ENCODE data around the gene N4BP2L2. TPM values are rescaled to one million over a fixed set of nuclear protein-coding genes. Genes with fewer than 3 reads are reported as not detected.
A peak's percentile ranks its signal among the peaks of the same experiment; 100 is the strongest.

The N4BP2L2 gene
- total and polyA plus RNA-seq, 9 of the 15 experiments (the other 6 are each of a cell fraction or from before 2014, with no cell fraction given), result 33.9 to 76.4 (median 48.7) TPM

DNA sequence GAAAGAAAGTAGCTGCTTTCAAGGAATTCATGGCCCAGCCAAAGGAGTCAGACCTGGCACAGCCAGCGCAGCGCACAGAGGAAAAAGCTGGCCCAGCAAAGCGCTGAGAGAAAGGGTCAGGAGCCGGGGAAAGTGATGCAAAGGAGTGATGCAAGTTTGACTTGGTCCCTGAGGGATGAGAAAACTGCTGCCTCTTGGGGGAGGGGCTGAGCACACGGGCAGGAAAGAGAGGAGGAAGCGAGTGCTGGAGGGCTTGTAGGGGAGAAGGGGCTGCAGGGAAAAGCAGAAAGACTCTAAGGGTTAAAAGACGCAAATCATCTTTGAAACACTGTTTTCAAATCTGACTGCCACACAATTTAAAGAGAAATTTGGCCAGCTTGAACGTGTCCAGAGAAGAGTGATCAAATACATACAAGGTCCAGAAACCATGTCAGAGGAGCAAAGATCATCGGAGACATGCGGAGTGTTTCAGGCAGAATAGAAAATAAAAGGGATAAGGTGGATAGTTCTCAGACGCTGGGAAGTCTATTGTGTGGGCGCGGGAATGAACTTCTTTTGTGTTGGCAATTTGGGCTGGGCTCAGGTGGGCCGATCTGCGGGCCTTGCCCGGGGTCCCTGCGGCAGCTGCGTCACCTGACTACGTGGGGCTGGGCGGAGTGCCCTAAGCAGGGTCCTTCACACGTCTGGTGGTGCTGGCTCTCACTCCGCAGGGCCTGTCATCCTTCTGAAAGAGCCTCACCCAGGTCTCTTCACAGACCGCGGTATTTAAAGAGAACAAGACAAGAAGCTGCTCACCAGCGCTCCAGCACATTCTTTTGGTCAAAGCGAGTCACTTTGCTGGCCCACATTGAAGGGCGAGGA lies 128.8 kb downstream of the N4BP2L2 start:
- Histone ChIP-seq H3K27ac (ENCODE audit: extremely low read depth, low read depth, low read length) (no peak overlapping the region), H3K36me3 (ENCODE audit: control insufficient read depth, insufficient read depth, low read length) (no peaks in the 10 kb centered on the region), H3K9me1 (ENCODE audit: control insufficient read depth, insufficient read depth, low read length) (no peaks in the 10 kb centered on the region), H2AFZ (ENCODE audit: low read depth, low read length) (peak overlapping the region; percentile 94), H3K79me2 (ENCODE audit: control insufficient read depth, insufficient read depth, low read length) (no peaks in the 10 kb centered on the region), H3K4me3 (no peak overlapping the region), H4K20me1 (replicated peaks; ENCODE audit: control insufficient read depth, insufficient read depth, low read length) (no peaks in the 10 kb centered on the region), H3K9ac (ENCODE audit: insufficient read depth in 1 of 2, low read depth in 2 of 2, low read length in 2 of 2) (no peak overlapping the region), H3K4me1 (replicated peaks in 1 of 2; ENCODE audit: control insufficient read depth in 2 of 2, insufficient read depth in 2 of 2, low read length in 2 of 2) (peaks cover 0 to 6% of the 10 kb centered on the region in 2 experiments; a peak in 2 of 5 replicates), H3K27me3 (ENCODE audit: control insufficient read depth in 2 of 2, insufficient read depth in 2 of 2, low read length in 2 of 2) (no peaks in the 10 kb centered on the region), H3K9me3 (replicated peaks; ENCODE audit: control insufficient read depth, insufficient read depth, low read depth, low read length) (no peaks in the 10 kb centered on the region), H3K4me2 (ENCODE audit: insufficient read depth, low read length) (no peak overlapping the region)
- FAIRE-seq, result no peak
- no peak for TF ChIP-seq PRPF4 (IDR thresholded peaks at IDR 0.05; ENCODE audit: insufficient read depth, low read depth, low read length, poor library complexity, severe bottlenecking)
- TF ChIP-seq, protein P1, sequence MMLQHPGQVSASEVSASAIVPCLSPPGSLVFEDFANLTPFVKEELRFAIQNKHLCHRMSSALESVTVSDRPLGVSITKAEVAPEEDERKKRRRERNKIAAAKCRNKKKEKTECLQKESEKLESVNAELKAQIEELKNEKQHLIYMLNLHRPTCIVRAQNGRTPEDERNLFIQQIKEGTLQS (IDR thresholded peaks at IDR 0.05), result peak; percentile 17; the same call in 1 of the 2 replicates
- TF ChIP-seq, protein P1 (CRISPR knock-in tag; conservative IDR thresholded peaks at IDR 0.05), result no peak
- ChIA-PET POLR2A (no interaction called here), CTCF (ENCODE audit: low intra/inter-chr PET ratio) (no interaction called here)
- intact Hi-C loops (cut with micrococcal nuclease), result no loop called here
- WGBS (ENCODE audit: insufficient coverage, low coverage, missing lambda C conversion rate), result 90% methylated on average over 21 of the region's 27 CpGs
- in situ Hi-C loops (cut with MboI), result no loop called here
- no peak for DNase-seq (ENCODE audit: extremely low read depth in 1 of 4, low spot score in 3 of 4)
- no TSS peak for BruUV-seq (replicated peaks)
- peak; percentile 40 for ATAC-seq

DNA sequence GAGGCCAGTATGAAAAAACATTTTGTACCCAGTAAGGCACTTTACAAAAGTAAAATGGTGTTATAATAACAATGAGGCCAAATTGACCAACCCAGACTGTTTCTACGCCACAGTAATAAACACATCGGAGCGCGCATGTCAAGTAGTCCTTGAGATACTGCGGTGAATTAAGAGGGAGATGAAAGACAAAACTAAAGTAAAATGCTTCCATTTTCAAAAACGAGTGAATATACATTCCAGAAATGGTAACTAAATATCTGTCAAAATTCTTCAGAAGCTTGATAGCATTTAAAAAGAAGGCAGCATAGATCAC lies 129.6 kb downstream of the N4BP2L2 start:
- in situ Hi-C loops (cut with MboI) (no loop called here), intact Hi-C loops (cut with micrococcal nuclease) (no loop called here)
- ChIA-PET POLR2A (no interaction called here), CTCF (ENCODE audit: low intra/inter-chr PET ratio) (no interaction called here)
- Histone ChIP-seq H3K36me3 (ENCODE audit: control insufficient read depth, insufficient read depth, low read length) (no peaks in the 10 kb centered on the region), H2AFZ (ENCODE audit: low read depth, low read length) (peak overlapping the region; percentile 94), H3K27ac (ENCODE audit: extremely low read depth, low read depth, low read length) (peak overlapping the region; percentile 57; the same call in 1 of the 3 replicates), H3K79me2 (ENCODE audit: control insufficient read depth, insufficient read depth, low read length) (no peaks in the 10 kb centered on the region), H3K4me3 (no peak overlapping the region), H3K9me1 (ENCODE audit: control insufficient read depth, insufficient read depth, low read length) (no peaks in the 10 kb centered on the region), H3K27me3 (ENCODE audit: control insufficient read depth in 2 of 2, insufficient read depth in 2 of 2, low read length in 2 of 2) (no peaks in the 10 kb centered on the region), H3K4me2 (ENCODE audit: insufficient read depth, low read length) (no peak overlapping the region), H3K9me3 (replicated peaks; ENCODE audit: control insufficient read depth, insufficient read depth, low read depth, low read length) (no peaks in the 10 kb centered on the region), H3K9ac (ENCODE audit: insufficient read depth in 1 of 2, low read depth in 2 of 2, low read length in 2 of 2) (no peak overlapping the region), H4K20me1 (replicated peaks; ENCODE audit: control insufficient read depth, insufficient read depth, low read length) (no peaks in the 10 kb centered on the region), H3K4me1 (replicated peaks in 1 of 2; ENCODE audit: control insufficient read depth in 2 of 2, insufficient read depth in 2 of 2, low read length in 2 of 2) (peaks cover 0 to 6% of the 10 kb centered on the region in 2 experiments; a peak in 2 of 5 replicates)
- ATAC-seq, result no peak
- no peak for FAIRE-seq
- no TSS peak for BruUV-seq (replicated peaks)
- no peak for DNase-seq (ENCODE audit: extremely low read depth in 1 of 4, low spot score in 3 of 4)
- 81% methylated on average over 6 of the region's 6 CpGs for WGBS (ENCODE audit: insufficient coverage, low coverage, missing lambda C conversion rate)
- TF ChIP-seq CHCHD3 (CRISPR knock-in tag; IDR thresholded peaks at IDR 0.05), result no peak
- TF ChIP-seq TEAD2 (tag; IDR thresholded peaks at IDR 0.05), result no peak
- no peak for TF ChIP-seq THRAP3 (IDR thresholded peaks at IDR 0.05; ENCODE audit: borderline replicate concordance)
- TF ChIP-seq, protein P2, sequence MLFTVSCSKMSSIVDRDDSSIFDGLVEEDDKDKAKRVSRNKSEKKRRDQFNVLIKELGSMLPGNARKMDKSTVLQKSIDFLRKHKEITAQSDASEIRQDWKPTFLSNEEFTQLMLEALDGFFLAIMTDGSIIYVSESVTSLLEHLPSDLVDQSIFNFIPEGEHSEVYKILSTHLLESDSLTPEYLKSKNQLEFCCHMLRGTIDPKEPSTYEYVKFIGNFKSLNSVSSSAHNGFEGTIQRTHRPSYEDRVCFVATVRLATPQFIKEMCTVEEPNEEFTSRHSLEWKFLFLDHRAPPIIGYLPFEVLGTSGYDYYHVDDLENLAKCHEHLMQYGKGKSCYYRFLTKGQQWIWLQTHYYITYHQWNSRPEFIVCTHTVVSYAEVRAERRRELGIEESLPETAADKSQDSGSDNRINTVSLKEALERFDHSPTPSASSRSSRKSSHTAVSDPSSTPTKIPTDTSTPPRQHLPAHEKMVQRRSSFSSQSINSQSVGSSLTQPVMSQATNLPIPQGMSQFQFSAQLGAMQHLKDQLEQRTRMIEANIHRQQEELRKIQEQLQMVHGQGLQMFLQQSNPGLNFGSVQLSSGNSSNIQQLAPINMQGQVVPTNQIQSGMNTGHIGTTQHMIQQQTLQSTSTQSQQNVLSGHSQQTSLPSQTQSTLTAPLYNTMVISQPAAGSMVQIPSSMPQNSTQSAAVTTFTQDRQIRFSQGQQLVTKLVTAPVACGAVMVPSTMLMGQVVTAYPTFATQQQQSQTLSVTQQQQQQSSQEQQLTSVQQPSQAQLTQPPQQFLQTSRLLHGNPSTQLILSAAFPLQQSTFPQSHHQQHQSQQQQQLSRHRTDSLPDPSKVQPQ (CRISPR knock-in tag; IDR thresholded peaks at IDR 0.05; ENCODE audit: borderline replicate concordance), result no peak
- TF ChIP-seq HNRNPH1 (optimal IDR thresholded peaks at IDR 0.05; ENCODE audit: low read depth, low read length), result no peak
- TF ChIP-seq CBFA2T2 (conservative IDR thresholded peaks at IDR 0.05), result no peak
- no peak for TF ChIP-seq POU5F1 (IDR thresholded peaks at IDR 0.05; ENCODE audit: borderline replicate concordance, low read depth, low read length, partially characterized antibody)
